H9 (cell line): ENCODE results near the gene ENDOU. TPM values are rescaled to one million over a fixed set of nuclear protein-coding genes. Genes with fewer than 3 reads are reported as not detected.

Experiments
- DNase-seq: peaks from one replicate; pipeline ENCODE4 v3.0.0-alpha.2; 2017
- H2AFZ ChIP-seq: one replicate; pipeline ENCODE4 v1.6.1; 2013; ENCODE audit warnings: mild to moderate bottlenecking, low read length, control low read depth, moderate library complexity
- H2AK5ac ChIP-seq: 2 replicates; pipeline ENCODE4 v1.6.1; 2013; ENCODE audit warnings: low read length, control low read depth, mixed read lengths; ENCODE audit not compliant: insufficient read length
- H2BK120ac ChIP-seq: one replicate; pipeline ENCODE4 v1.6.1; 2013; ENCODE audit warnings: low read depth, mild to moderate bottlenecking, low read length, control low read depth, inconsistent platforms; ENCODE audit not compliant: poor library complexity, severe bottlenecking
- H2BK12ac ChIP-seq: 2 replicates; pipeline ENCODE4 v1.6.1; 2013; ENCODE audit warnings: low read length, control low read depth, mixed read lengths, low read depth; ENCODE audit not compliant: insufficient read length
- H2BK15ac ChIP-seq: 2 replicates; pipeline ENCODE4 v1.6.1; 2013; ENCODE audit warnings: low read depth, low read length, control low read depth
- H2BK20ac ChIP-seq: one replicate; pipeline ENCODE4 v1.6.1; 2013; ENCODE audit warnings: low read depth, mild to moderate bottlenecking, low read length, control low read depth, inconsistent platforms; ENCODE audit not compliant: poor library complexity, severe bottlenecking
- H2BK5ac ChIP-seq: 2 replicates; pipeline ENCODE4 v1.6.1; 2013; ENCODE audit warnings: low read length, control low read depth, mixed read lengths; ENCODE audit not compliant: insufficient read length
- H3K14ac ChIP-seq: 2 replicates; pipeline ENCODE4 v1.6.1; 2013; ENCODE audit warnings: low read length, control low read depth; ENCODE audit not compliant: insufficient read depth
- H3K18ac ChIP-seq: 2 replicates; pipeline ENCODE4 v1.6.1; 2013; ENCODE audit warnings: low read depth, mild to moderate bottlenecking, mixed read lengths, low read length, control low read depth; ENCODE audit not compliant: insufficient read length
- H3K23ac ChIP-seq: 2 replicates; pipeline ENCODE4 v1.6.1; 2013; ENCODE audit warnings: low read length, control low read depth, mixed read lengths, low read depth; ENCODE audit not compliant: insufficient read length
- H3K23me2 ChIP-seq: 2 replicates; pipeline ENCODE4 v1.6.1; 2013; ENCODE audit warnings: low read depth, mild to moderate bottlenecking, mixed read lengths, low read length, control low read depth; ENCODE audit not compliant: insufficient read length, poor library complexity, severe bottlenecking
- H3K27ac ChIP-seq: 2 replicates; pipeline ENCODE4 v1.5.1; 2013; ENCODE audit warnings: low read length, control low read depth, mixed read lengths, low read depth; ENCODE audit not compliant: insufficient read length
- H3K27me3 ChIP-seq: 2 replicates; pipeline ENCODE4 v1.6.1; 2013; ENCODE audit warnings: low read length, control low read depth, inconsistent platforms; ENCODE audit not compliant: insufficient read depth
- H3K4ac ChIP-seq: 2 replicates; pipeline ENCODE4 v1.6.1; 2013; ENCODE audit warnings: low read depth, mild to moderate bottlenecking, control low read depth, inconsistent platforms, low read length, moderate library complexity
- H3K4me1 ChIP-seq: 2 replicates; pipeline ENCODE4 v1.6.1; 2013; ENCODE audit warnings: low read length, control low read depth, inconsistent platforms; ENCODE audit not compliant: insufficient read depth
- H3K4me2 ChIP-seq: 2 replicates; pipeline ENCODE4 v1.6.1; 2013; ENCODE audit warnings: low read length, control low read depth, mixed read lengths; ENCODE audit not compliant: insufficient read length, insufficient read depth
- H3K56ac ChIP-seq: 2 replicates; pipeline ENCODE4 v1.6.1; 2013; ENCODE audit warnings: low read depth, mild to moderate bottlenecking, mixed read lengths, low read length, control low read depth; ENCODE audit not compliant: insufficient read length
- H3K79me1 ChIP-seq: 2 replicates; pipeline ENCODE4 v1.6.1; 2013; ENCODE audit warnings: low read depth, mild to moderate bottlenecking, moderate library complexity, low read length, control low read depth, inconsistent platforms; ENCODE audit not compliant: insufficient read depth, poor library complexity, severe bottlenecking
- H3K79me2 ChIP-seq: 2 replicates; pipeline ENCODE4 v1.6.1; 2013; ENCODE audit warnings: low read length, control low read depth, inconsistent platforms; ENCODE audit not compliant: insufficient read depth
- H3K9ac ChIP-seq: 2 replicates; pipeline ENCODE4 v1.6.1; 2013; ENCODE audit warnings: low read length, control low read depth, mixed read lengths; ENCODE audit not compliant: insufficient read length; ENCODE audit errors: extremely low read depth
- H3K9me3 ChIP-seq: one replicate; pipeline ENCODE4 v1.6.1; 2013; ENCODE audit warnings: low read depth, low read length, inconsistent platforms; ENCODE audit not compliant: control insufficient read depth
- H3T11ph ChIP-seq: one replicate; pipeline ENCODE4 v1.6.1; 2013; ENCODE audit warnings: mild to moderate bottlenecking, low read length, control low read depth, inconsistent platforms
- H4K20me1 ChIP-seq: one replicate; pipeline ENCODE4 v1.6.1; 2013; ENCODE audit not compliant: control insufficient read depth, insufficient read length, insufficient read depth
- H4K5ac ChIP-seq: 2 replicates; pipeline ENCODE4 v1.6.1; 2013; ENCODE audit warnings: low read depth, mild to moderate bottlenecking, mixed read lengths, low read length, control low read depth; ENCODE audit not compliant: insufficient read length
- H4K8ac ChIP-seq: replicated peaks from 2 replicates; pipeline ENCODE4 v1.6.1; 2013; ENCODE audit warnings: low read length, control low read depth, mixed read lengths, low read depth; ENCODE audit not compliant: insufficient read length
- H4K91ac ChIP-seq: 2 replicates; pipeline ENCODE4 v1.6.1; 2013; ENCODE audit warnings: low read depth, mild to moderate bottlenecking, moderate library complexity, mixed read lengths, low read length, control low read depth; ENCODE audit not compliant: insufficient read length
- H3K27ac Mint-ChIP-seq, 3 experiments: 2 replicates in 2 of 3; 3 replicates in 1 of 3; pipeline ENCODE4 v1.8.0; 2020 to 2021; ENCODE audit warnings: mixed read lengths in 3 of 3, mild to moderate bottlenecking in 1 of 3, moderate library complexity in 1 of 3
- H3K27me3 Mint-ChIP-seq: 2 replicates; pipeline ENCODE4 v1.8.0; 2021; ENCODE audit warnings: low read depth, mild to moderate bottlenecking, moderate library complexity, mixed read lengths
- H3K36me3 Mint-ChIP-seq, 3 experiments: 2 replicates in 2 of 3; 3 replicates in 1 of 3; pipeline ENCODE4 v1.8.0; 2020 to 2021; ENCODE audit warnings: low read depth in 3 of 3, mixed read lengths in 3 of 3; ENCODE audit not compliant: insufficient read depth in 1 of 3
- H3K4me1 Mint-ChIP-seq, 2 experiments: 2 replicates each; pipeline ENCODE4 v1.8.0; 2020; ENCODE audit warnings: mixed read lengths in 2 of 2
- H3K4me3 Mint-ChIP-seq, 2 experiments: 2 replicates in 1 of 2; 3 replicates in 1 of 2; pipeline ENCODE4 v1.8.0; 2020 to 2021; ENCODE audit warnings: mild to moderate bottlenecking in 2 of 2, mixed read lengths in 2 of 2, moderate library complexity in 1 of 2
- H3K9me3 Mint-ChIP-seq, 2 experiments: 2 replicates in 1 of 2; 3 replicates in 1 of 2; pipeline ENCODE4 v1.8.0; 2020; ENCODE audit warnings: mild to moderate bottlenecking in 2 of 2, mixed read lengths in 2 of 2, moderate library complexity in 1 of 2
- CTCF ChIP-seq: fragments of 200-600 bp; sonication (generic); conservative IDR thresholded peaks from 3 replicates; pipeline ENCODE4 v1.8.0; 2021; ENCODE audit warnings: antibody characterized with exemption, mild to moderate bottlenecking
- WGBS: extraction: QIAGEN DNeasy Blood & Tissue Kit; methylation state at CpG from one replicate; pipeline ENCODE4 v1.1.7; 2013; ENCODE audit warnings: missing lambda C conversion rate, low lambda C conversion rate, mixed read lengths; ENCODE audit not compliant: insufficient read length; ENCODE audit errors: extremely low coverage; 5-methylcytosine and 5-hydroxymethylcytosine counted together
- total RNA-seq: library from RNA; stranded (reverse); gene quantifications from 2 replicates; pipeline ENCODE4 v1.2.1, GENCODE V29; 2021

ENDOU gene
- total RNA-seq, 1 experiment from 2014 or later = not detected

GRCh38 chr12:47754126-47754525 is 28.8 kb upstream of the ENDOU start:
- H3K27me3 ChIP-seq = no peaks in the 10 kb centered on the region
- H3K56ac ChIP-seq = no peak overlapping the region
- no peak overlapping the region for H2BK120ac ChIP-seq
- H2BK20ac ChIP-seq = no peak overlapping the region
- H3K23me2 ChIP-seq = peaks cover under 1% of the 10 kb centered on the region
- no peak for TF ChIP-seq CTCF
- no peaks in the 10 kb centered on the region for H3K79me1 ChIP-seq
- no CpG with 5 or more reads among the region's 4 CpGs for WGBS
- H3K9ac ChIP-seq = no peak overlapping the region
- H3K4me1 ChIP-seq = peaks cover 25% of the 10 kb centered on the region
- no peak overlapping the region for H4K8ac ChIP-seq
- no peak overlapping the region for H2BK5ac ChIP-seq
- no peak overlapping the region for H2AFZ ChIP-seq
- Mint-ChIP-seq H3K4me3 (no peak overlapping the region), H3K27me3 (no peaks in the 10 kb centered on the region; the same call in none of the 2 replicates), H3K9me3 (no peaks in the 10 kb centered on the region), H3K4me1 (peaks cover 25 to 32% of the 10 kb centered on the region in 2 experiments), H3K27ac (no peak overlapping the region), H3K36me3 (peaks cover 0 to 4% (median 4%) of the 10 kb centered on the region in 3 experiments; a peak in 5 of 7 replicates)
- H4K5ac ChIP-seq = no peak overlapping the region
- no peak overlapping the region for H2AK5ac ChIP-seq
- H3K79me2 ChIP-seq = no peaks in the 10 kb centered on the region
- no peak overlapping the region for H3K4me2 ChIP-seq
- H3K4ac ChIP-seq = no peak overlapping the region
- H3T11ph ChIP-seq = no peak overlapping the region
- H3K27ac ChIP-seq = peak overlapping the region; percentile 63
- DNase-seq = no peak
- no peak overlapping the region for H3K14ac ChIP-seq
- H3K18ac ChIP-seq = no peak overlapping the region
- no peaks in the 10 kb centered on the region for H4K20me1 ChIP-seq
- peak overlapping the region; percentile 47 for H4K91ac ChIP-seq
- H3K23ac ChIP-seq = no peak overlapping the region
- H2BK15ac ChIP-seq = no peak overlapping the region
- H3K9me3 ChIP-seq = no peaks in the 10 kb centered on the region
- H2BK12ac ChIP-seq = peak overlapping the region; percentile 3
